ENCODE measurements around the gene LENG8. TPM values are rescaled to one million over a fixed set of nuclear protein-coding genes. Genes with fewer than 3 reads are reported as not detected.
"Not testable (repeated sequence)": the region's sequence is repeated elsewhere in the genome, so short reads cannot be mapped to it uniquely, and the experiment has no call there.

The LENG8 gene
- total RNA-seq, 2 donors from 2014 or later: 139 to 171 TPM

DNA sequence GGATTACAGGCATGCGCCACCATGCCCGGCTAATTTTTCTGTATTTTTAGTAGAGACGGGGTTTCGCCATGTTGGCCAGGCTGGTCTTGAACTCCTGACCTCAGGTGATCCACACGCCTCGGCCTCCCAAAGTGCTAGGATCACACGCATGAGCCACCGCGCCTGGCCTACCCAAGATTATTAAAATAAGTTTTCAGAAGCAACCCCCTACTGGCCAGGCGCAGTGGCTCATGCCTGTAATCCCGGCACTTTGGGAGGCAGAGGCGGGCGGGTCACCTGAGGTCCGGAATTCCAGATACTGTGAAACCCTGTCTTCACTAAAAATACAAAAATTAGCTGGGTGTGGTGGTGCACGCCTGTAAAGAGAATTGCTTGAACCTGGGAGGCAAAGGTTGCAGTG lies 2.6 kb upstream of the LENG8 start:
- Mint-ChIP-seq H3K36me3 (ENCODE audit: low read depth) (peaks cover 36% of the 10 kb centered on the region), H3K4me1 (peaks cover 25% of the 10 kb centered on the region)
- WGBS, 2 experiments (ENCODE audit: insufficient coverage in 1 of 2, insufficient read length in 1 of 2): 96% methylated on average over 9 to 15 of the region's 15 CpGs
- DNase-seq: peak; percentile 39
- H3K9me3 ChIP-seq (ENCODE audit: control insufficient read depth, low read length); H3K27me3 Mint-ChIP-seq (ENCODE audit: insufficient read depth); H3K9me3 Mint-ChIP-seq; H3K9ac ChIP-seq (ENCODE audit: extremely low read depth, low read length, poor library complexity, severe bottlenecking); H3K27me3 ChIP-seq (ENCODE audit: control insufficient read depth, insufficient read depth, low read length, poor library complexity, severe bottlenecking); H3K27ac ChIP-seq (ENCODE audit: low read depth, low read length); H3K27ac Mint-ChIP-seq; H3K4me1 ChIP-seq (ENCODE audit: control insufficient read depth, insufficient read depth, low read length); H3K4me3 Mint-ChIP-seq; H3K4me3 ChIP-seq (ENCODE audit: low read length): not testable (repeated sequence)
- TF ChIP-seq, protein P1, sequence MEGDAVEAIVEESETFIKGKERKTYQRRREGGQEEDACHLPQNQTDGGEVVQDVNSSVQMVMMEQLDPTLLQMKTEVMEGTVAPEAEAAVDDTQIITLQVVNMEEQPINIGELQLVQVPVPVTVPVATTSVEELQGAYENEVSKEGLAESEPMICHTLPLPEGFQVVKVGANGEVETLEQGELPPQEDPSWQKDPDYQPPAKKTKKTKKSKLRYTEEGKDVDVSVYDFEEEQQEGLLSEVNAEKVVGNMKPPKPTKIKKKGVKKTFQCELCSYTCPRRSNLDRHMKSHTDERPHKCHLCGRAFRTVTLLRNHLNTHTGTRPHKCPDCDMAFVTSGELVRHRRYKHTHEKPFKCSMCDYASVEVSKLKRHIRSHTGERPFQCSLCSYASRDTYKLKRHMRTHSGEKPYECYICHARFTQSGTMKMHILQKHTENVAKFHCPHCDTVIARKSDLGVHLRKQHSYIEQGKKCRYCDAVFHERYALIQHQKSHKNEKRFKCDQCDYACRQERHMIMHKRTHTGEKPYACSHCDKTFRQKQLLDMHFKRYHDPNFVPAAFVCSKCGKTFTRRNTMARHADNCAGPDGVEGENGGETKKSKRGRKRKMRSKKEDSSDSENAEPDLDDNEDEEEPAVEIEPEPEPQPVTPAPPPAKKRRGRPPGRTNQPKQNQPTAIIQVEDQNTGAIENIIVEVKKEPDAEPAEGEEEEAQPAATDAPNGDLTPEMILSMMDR (conservative IDR thresholded peaks at IDR 0.05): peak; percentile 52
- peaks cover 23% of the 10 kb centered on the region for H3K36me3 ChIP-seq (ENCODE audit: control insufficient read depth, insufficient read depth, low read length)

- peak overlapping the region; percentile 97 for H3K4me3 Mint-ChIP-seq
- peak; percentile 79 for DNase-seq
- peaks cover 39% of the 10 kb centered on the region for H3K36me3 Mint-ChIP-seq (ENCODE audit: low read depth)
- H3K9ac ChIP-seq (ENCODE audit: extremely low read depth, low read length, poor library complexity, severe bottlenecking): peak overlapping the region; percentile 93
- H3K9me3 ChIP-seq (ENCODE audit: control insufficient read depth, low read length): no peaks in the 10 kb centered on the region
- WGBS, 2 experiments (ENCODE audit: insufficient coverage in 1 of 2, insufficient read length in 1 of 2): 1% methylated on average over 28 to 33 of the region's 34 CpGs
- TF ChIP-seq, protein P1 (conservative IDR thresholded peaks at IDR 0.05): no peak
- H3K9me3 Mint-ChIP-seq: no peaks in the 10 kb centered on the region
- peaks cover 33% of the 10 kb centered on the region for H3K36me3 ChIP-seq (ENCODE audit: control insufficient read depth, insufficient read depth, low read length)
- peaks cover 29% of the 10 kb centered on the region for H3K4me1 Mint-ChIP-seq
- H3K27ac Mint-ChIP-seq: peak overlapping the region; percentile 100
- H3K27me3 Mint-ChIP-seq (ENCODE audit: insufficient read depth): no peaks in the 10 kb centered on the region
- H3K27ac ChIP-seq (ENCODE audit: low read depth, low read length): peak overlapping the region; percentile 97
- H3K27me3 ChIP-seq (ENCODE audit: control insufficient read depth, insufficient read depth, low read length, poor library complexity, severe bottlenecking): no peaks in the 10 kb centered on the region
- peak overlapping the region; percentile 97 for H3K4me3 ChIP-seq (ENCODE audit: low read length)
- H3K4me1 ChIP-seq (ENCODE audit: control insufficient read depth, insufficient read depth, low read length): peaks cover 9% of the 10 kb centered on the region
These were observed 792 bp upstream of the LENG8 start for GRCh38 chr19:54448040-54448773.

GRCh38 chr19:54449701-54450069 lies 686 bp downstream of the LENG8 start:
- Mint-ChIP-seq H3K4me3 (peak overlapping the region; percentile 97), H3K9me3 (no peaks in the 10 kb centered on the region), H3K27me3 (ENCODE audit: insufficient read depth) (no peaks in the 10 kb centered on the region), H3K4me1 (peaks cover 29% of the 10 kb centered on the region), H3K36me3 (ENCODE audit: low read depth) (peaks cover 45% of the 10 kb centered on the region), H3K27ac (peak overlapping the region; percentile 100)
- Histone ChIP-seq H3K4me3 (ENCODE audit: low read length) (peak overlapping the region; percentile 97), H3K4me1 (ENCODE audit: control insufficient read depth, insufficient read depth, low read length) (peaks cover 9% of the 10 kb centered on the region), H3K27me3 (ENCODE audit: control insufficient read depth, insufficient read depth, low read length, poor library complexity, severe bottlenecking) (no peaks in the 10 kb centered on the region), H3K9ac (ENCODE audit: extremely low read depth, low read length, poor library complexity, severe bottlenecking) (peak overlapping the region; percentile 93), H3K9me3 (ENCODE audit: control insufficient read depth, low read length) (no peaks in the 10 kb centered on the region), H3K36me3 (ENCODE audit: control insufficient read depth, insufficient read depth, low read length) (peaks cover 44% of the 10 kb centered on the region), H3K27ac (ENCODE audit: low read depth, low read length) (peak overlapping the region; percentile 97)
- TF ChIP-seq, protein P1 (conservative IDR thresholded peaks at IDR 0.05): no peak
- no peak for DNase-seq
- WGBS, 2 experiments (ENCODE audit: insufficient coverage in 1 of 2, insufficient read length in 1 of 2): 0 to 1% methylated on average over 18 to 21 of the region's 21 CpGs
